Frontal cortex (tissue), 4 donors: ENCODE measurements around the gene NELFB. TPM values are rescaled to one million over a fixed set of nuclear protein-coding genes. Genes with fewer than 3 reads are reported as not detected.
A peak's percentile ranks its signal among the peaks of the same experiment; 100 is the strongest.

Experiments used
- DNase-seq, 2 donors: peaks; one replicate each; pipeline ENCODE4 v3.0.0; 2012; ENCODE audit warnings: low spot score in 2 of 2
- FAIRE-seq: peaks from 2 replicates; lab custom pipeline; 2012; peaks lifted over from hg19 to GRCh38; lab: Jason Lieb, UNC
- total RNA-seq: library from RNA; depleted of rRNA; stranded (reverse); fragments of >200 nt; gene quantifications from one replicate; pipeline ENCODE4 v1.2.3, GENCODE V29; 2014
- donor health status: control.
- donor health status: control.
- donor health status: control.

Gene NELFB
- total RNA-seq, 1 donor from 2014 or later, result 36.7 TPM

- DNase-seq, result peak; percentile 69 to 88
- no peak for FAIRE-seq
Measured at GRCh38 chr9:137319011-137319738, 64.0 kb downstream of the NELFB start.

DNA sequence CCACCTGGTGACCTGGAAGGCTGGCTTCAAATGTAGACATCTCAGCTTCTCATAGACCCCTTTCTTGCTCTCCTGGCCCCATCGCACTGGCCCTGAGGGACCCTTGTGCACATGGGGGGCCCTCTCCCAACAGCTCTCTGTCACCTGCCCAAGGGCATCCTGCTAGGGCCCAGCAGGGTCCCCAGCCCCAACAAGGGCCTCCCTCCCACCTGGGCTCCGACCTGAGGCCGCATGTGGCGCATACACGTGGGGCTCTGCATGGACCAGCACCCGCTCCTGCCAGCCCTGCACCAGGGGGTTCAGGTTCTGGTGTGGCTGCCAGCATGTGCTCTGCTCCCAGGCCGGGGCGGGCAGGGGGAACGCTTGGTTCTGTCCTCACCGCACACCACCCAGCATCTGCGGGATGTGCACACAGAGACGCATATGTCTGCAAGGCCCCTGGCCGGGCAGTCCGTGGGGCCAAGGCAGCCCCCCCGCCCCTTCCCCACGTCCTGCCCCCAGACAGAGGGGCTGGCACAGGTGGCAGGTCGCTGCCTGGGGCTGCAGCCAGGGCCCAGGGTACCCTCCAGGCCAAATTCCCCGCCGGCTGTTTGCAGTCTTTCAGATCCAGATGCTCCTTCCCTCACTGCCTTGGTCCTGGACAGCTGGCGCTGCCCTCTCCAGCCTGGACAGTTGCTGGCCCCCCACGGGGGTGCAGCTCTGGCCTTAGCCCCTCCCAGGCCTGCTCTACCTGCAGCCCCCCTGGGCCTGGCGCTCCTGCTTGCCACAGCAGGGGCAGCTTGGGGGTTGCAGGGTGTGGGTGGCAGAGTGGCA is 64.8 kb downstream of the NELFB start:
- no peak for DNase-seq
- no peak for FAIRE-seq

- no peak for FAIRE-seq
- DNase-seq, result peak in 1 of 2 donors; percentile 49
Measured at GRCh38 chr9:137320555-137321384, 65.6 kb downstream of the NELFB start.

- DNase-seq (no peak), FAIRE-seq (no peak)
Measured at GRCh38 chr9:137321726-137322361, 66.7 kb downstream of the NELFB start.

Other genes with a start within 250 kb of the NELFB start
- gene ABCA2, start 227.1 kb upstream of the NELFB start, total RNA-seq, result 20.8 TPM
- not detected for gene FUT7, start 223.2 kb upstream of the NELFB start, total RNA-seq
- 16.3 TPM for gene NPDC1, start 209.2 kb upstream of the NELFB start, total RNA-seq
- 0.82 TPM for gene ENTPD2, start 201.3 kb upstream of the NELFB start, total RNA-seq
- gene SAPCD2, start 184.8 kb upstream of the NELFB start, total RNA-seq, result 1.2 TPM
- 0.41 TPM for gene UAP1L1, start 177.8 kb upstream of the NELFB start, total RNA-seq
- gene MAN1B1, start 168.3 kb upstream of the NELFB start, total RNA-seq, result 42.0 TPM
- gene DPP7, start 140.6 kb upstream of the NELFB start, total RNA-seq, result 38.3 TPM
- 29.8 TPM for gene GRIN1, start 116.2 kb upstream of the NELFB start, total RNA-seq
- 0.41 TPM for gene LRRC26, start 85.3 kb upstream of the NELFB start, total RNA-seq
- gene TMEM210, start 83.3 kb upstream of the NELFB start, total RNA-seq, result not detected
- gene ANAPC2, start 66.8 kb upstream of the NELFB start, total RNA-seq, result 22.4 TPM
- 24.5 TPM for gene SSNA1, start 66.7 kb upstream of the NELFB start, total RNA-seq
- 6.1 TPM for gene TPRN, start 54.6 kb upstream of the NELFB start, total RNA-seq
- 34.2 TPM for gene TMEM203, start 49.7 kb upstream of the NELFB start, total RNA-seq
- 3.3 TPM for gene NDOR1, start 49.6 kb upstream of the NELFB start, total RNA-seq
- gene RNF208, start 33.1 kb upstream of the NELFB start, total RNA-seq, result 0.82 TPM
- under 0.01 TPM for gene CYSRT1, start 30.2 kb upstream of the NELFB start, total RNA-seq
- gene RNF224, start 27.8 kb upstream of the NELFB start, total RNA-seq, result not detected
- not detected for gene SLC34A3, start 24.4 kb upstream of the NELFB start, total RNA-seq
- 92.5 TPM for gene TUBB4B, start 14.0 kb upstream of the NELFB start, total RNA-seq
- gene STPG3, start 4.0 kb upstream of the NELFB start, total RNA-seq, result not detected
- 0.41 TPM for gene TOR4A, start 22.4 kb downstream of the NELFB start, total RNA-seq
- gene NRARP, start 46.9 kb downstream of the NELFB start, total RNA-seq, result 3.7 TPM
- 12.6 TPM for gene EXD3, start 167.8 kb downstream of the NELFB start, total RNA-seq
- 1.2 TPM for gene NOXA1, start 168.1 kb downstream of the NELFB start, total RNA-seq
- gene ENTPD8, start 186.0 kb downstream of the NELFB start, total RNA-seq, result not detected
- 33.0 TPM for gene NSMF, start 204.0 kb downstream of the NELFB start, total RNA-seq